Testis (tissue), 2 donors: Measurements from ENCODE around the gene LRRC7.

ENCODE experiments used
- POLR2A ChIP-seq: fragments of 450-650 bp; IDR thresholded peaks from one replicate; pipeline ENCODE4 v1.6.1; 2017; ENCODE audit warnings: antibody characterized with exemption, mild to moderate bottlenecking, moderate library complexity
- TF ChIP-seq, protein P1 (sequence below), 3 experiments: fragments of 450-650 bp in 2 of 3; fragments of 200-600 bp in 1 of 3; sonication (generic) in 1 of 3; IDR thresholded peaks; one replicate each; pipeline ENCODE4 v1.5.1; 2016 to 2019; ENCODE audit warnings: antibody characterized with exemption in 3 of 3, mild to moderate bottlenecking in 2 of 3, moderate library complexity in 1 of 3

DNA sequence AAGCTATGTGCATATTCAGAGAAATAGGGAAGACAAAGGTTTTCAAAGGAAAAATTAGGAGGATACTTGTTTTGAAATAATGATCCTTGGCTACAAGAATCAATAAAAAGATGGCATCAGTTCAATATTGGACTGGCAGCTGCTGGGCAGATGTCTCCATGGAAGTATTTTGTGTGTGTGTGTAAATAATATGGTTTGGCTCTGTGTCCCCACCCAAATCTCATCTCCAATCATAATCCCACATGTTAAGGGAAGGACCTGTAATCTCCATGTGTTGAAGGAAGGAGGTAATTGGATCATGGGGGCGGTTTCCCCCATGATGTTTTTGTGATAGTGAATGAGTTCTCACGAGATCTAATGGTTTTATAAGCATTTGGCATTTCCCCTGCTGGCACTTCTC is 40.4 kb upstream of the LRRC7 start:
- TF ChIP-seq, protein P1, sequence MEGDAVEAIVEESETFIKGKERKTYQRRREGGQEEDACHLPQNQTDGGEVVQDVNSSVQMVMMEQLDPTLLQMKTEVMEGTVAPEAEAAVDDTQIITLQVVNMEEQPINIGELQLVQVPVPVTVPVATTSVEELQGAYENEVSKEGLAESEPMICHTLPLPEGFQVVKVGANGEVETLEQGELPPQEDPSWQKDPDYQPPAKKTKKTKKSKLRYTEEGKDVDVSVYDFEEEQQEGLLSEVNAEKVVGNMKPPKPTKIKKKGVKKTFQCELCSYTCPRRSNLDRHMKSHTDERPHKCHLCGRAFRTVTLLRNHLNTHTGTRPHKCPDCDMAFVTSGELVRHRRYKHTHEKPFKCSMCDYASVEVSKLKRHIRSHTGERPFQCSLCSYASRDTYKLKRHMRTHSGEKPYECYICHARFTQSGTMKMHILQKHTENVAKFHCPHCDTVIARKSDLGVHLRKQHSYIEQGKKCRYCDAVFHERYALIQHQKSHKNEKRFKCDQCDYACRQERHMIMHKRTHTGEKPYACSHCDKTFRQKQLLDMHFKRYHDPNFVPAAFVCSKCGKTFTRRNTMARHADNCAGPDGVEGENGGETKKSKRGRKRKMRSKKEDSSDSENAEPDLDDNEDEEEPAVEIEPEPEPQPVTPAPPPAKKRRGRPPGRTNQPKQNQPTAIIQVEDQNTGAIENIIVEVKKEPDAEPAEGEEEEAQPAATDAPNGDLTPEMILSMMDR (IDR thresholded peaks at IDR 0.05): no peak
- no peak for TF ChIP-seq POLR2A
